Stimulated activated CD4-positive, alpha-beta T cell treated with anti-CD3 and anti-CD28 coated beads, TNF-alpha, amount 100 ng/mL, for 24 hours (primary cell): ENCODE measurements around the gene AHCY.
"Not testable (repeated sequence)": the region's sequence is repeated elsewhere in the genome, so short reads cannot be mapped to it uniquely, and the experiment has no call there.

Experiments
- DNase-seq, 3 experiments: peaks; one replicate each; pipeline ENCODE4 v3.0.0-alpha.2; 2020; ENCODE audit warnings: low read depth in 3 of 3

The AHCY gene

GRCh38 chr20:34302723-34303533 is at the start of gene AHCY:
Gene AHCY, minus strand, starts transcription at chr20:34303355. Its CDS starts 85 bp downstream, at chr20:34303270.
- DNase-seq, result peak; percentile 88 to 98 (median 89)

DNA sequence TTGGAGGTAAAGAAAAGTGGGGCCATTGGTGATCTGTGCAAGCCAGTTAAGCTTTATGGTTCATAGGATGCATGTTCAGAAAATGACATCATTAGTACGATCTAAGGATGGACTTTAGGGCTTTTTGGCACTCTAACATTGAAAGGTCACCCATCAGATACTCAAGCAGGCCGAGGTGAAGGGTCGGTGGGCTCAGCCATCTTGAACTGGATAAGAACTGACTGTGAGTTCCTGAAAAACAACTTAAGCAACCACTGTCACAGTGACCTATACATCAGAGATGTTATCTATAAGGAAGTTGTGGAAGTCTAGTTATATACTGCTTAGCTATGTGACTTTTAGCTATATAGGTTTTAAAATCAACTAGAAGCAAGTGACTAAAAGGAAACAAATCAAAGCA is 46.9 kb upstream of the AHCY start:
- no peak for DNase-seq

DNA sequence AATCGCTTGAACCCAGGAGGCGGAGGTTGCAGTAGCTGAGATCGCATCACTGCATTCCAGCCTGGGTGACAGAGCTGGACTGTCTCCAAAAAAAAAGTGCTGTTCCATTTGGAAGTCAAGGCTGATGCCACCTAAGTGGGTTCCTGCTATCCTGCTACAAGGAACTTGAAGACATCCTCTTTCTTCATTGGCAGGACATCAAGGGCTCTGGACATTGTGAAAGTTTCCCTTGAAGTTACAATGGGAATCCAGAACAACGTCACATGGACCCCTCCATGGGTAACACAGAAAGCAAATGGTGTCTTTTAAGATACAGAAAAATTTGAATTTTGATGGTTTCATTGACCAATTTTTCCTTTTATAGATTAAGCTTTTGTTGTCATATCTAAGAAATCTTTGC is 44.4 kb upstream of the AHCY start:
- no peak for DNase-seq

DNA sequence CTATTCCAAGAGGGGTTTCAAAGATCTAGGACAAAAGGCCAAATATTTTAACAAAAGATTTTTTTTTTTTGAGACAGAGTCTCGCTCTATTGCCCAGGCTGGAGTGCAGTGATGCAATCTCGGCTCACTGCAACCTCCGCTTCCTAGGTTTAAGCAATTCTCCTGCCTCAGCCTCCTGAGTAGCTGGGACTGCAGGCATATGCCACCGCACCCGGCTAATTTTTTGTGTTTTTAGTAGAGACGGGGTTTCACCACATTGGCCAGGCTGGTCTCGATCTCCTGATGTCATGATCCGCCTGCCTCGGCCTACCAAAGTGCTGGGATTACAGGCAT is 43.3 kb upstream of the AHCY start:
- not testable (repeated sequence) for DNase-seq

- not testable (repeated sequence) for DNase-seq
Measured at GRCh38 chr20:34345839-34346532, 42.8 kb upstream of the AHCY start.

GRCh38 chr20:34345402-34345736 is 42.2 kb upstream of the AHCY start:
- DNase-seq, result no peak

DNA sequence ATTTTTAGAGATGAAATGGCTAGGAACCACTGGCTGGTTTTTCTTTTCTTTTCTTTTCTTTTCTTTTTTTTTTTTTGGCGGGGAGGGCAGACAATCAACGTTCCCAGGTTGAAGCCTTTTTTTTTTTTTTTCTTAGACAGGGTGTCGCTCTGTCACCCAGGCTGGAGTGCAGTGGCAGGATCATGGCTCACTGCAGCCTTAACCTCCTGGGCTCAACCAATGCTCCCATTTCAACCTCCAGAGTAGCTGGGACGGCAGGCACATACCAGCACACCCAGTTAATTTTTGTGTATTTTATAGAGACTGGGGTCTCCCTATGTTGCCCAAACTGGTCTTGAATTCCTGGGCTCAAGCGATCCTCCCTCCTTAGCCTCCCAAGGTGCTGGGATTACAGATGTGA is 41.1 kb upstream of the AHCY start:
- DNase-seq, result no peak

DNA sequence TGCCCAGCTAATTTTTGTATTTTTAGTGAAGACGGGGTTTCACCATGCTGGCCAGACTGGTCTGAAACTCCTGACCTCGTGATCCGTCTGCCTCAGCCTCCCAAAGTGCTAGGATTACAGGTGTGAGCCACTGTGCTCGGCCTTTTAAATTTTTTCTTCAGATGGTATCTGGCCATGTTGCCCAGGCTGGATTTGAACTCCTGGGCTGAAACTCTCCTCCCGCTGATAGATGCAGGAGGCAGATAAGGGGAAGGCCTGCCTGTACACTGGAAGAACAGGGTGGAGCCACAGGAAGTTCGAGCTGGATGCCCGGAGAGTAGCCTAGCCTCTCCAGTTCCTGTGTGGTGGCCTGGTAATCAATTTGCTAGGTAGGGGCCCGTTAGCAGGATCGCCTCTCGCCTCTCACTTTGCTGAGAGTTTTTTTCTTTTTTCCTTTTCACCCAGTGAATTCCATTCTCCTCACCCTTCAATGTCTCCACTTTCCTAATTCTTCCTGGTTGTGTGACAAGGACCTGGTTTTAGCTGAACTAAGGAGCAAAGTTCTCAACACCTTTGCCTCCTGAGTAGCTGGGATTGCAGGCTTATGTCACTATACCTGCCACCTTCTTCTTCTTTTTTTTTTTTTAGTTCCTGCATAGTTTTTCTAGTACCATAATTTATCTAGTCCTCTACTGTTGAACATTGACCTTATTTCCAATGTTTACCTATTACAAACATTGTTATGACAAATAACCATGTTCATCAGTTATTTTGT is 40.5 kb upstream of the AHCY start:
- no peak for DNase-seq

DNA sequence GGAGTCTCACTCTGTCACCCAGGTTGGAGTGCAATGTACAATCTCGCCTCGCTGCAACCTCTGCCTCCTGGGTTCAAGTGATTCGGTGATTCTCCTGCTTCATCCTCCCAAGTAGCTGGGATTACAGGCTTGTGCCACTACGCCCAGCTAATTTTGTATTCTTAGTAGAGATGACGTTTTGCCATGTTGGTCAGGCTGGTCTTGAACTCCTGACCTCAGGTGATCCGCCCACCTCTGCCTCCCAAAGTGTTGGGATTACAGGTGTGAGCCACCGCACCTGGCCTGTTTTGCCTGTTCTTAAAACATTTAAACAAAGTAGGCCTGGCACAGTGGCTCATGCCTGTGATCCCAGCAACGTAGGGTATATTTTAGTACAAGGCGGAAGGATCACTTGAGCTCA is 38.0 kb upstream of the AHCY start:
- not testable (repeated sequence) for DNase-seq

GRCh38 chr20:34340726-34341125 is 37.6 kb upstream of the AHCY start:
- not testable (repeated sequence) for DNase-seq

GRCh38 chr20:34337982-34338726 is 35.0 kb upstream of the AHCY start:
- no peak for DNase-seq

DNA sequence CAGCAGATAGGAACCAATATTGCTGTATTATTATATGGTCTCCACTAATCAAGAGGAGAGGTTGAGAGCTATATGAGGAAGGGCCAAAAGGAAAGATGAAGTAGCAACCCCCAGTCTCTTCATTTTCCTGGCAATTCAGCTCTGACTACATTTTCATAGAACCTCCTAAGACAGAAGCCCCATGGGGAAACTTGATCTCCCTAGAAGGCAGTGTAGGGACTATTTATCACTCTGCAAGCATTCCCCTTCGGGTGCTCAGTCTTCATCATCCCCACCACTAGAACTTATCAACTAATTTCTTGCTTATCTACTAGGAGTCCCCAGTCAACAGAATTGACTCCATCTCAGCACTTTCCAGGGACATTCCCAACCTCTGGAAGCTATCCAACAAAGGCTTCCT is 34.4 kb upstream of the AHCY start:
- DNase-seq, result no peak

GRCh38 chr20:34334654-34335407 is 31.7 kb upstream of the AHCY start:
- DNase-seq, result no peak

- no peak for DNase-seq
Measured at GRCh38 chr20:34333786-34334185, 30.6 kb upstream of the AHCY start.

GRCh38 chr20:34332262-34332920 is 29.2 kb upstream of the AHCY start:
- no peak for DNase-seq

- DNase-seq, result no peak
Measured at GRCh38 chr20:34331838-34332237, 28.7 kb upstream of the AHCY start.

DNA sequence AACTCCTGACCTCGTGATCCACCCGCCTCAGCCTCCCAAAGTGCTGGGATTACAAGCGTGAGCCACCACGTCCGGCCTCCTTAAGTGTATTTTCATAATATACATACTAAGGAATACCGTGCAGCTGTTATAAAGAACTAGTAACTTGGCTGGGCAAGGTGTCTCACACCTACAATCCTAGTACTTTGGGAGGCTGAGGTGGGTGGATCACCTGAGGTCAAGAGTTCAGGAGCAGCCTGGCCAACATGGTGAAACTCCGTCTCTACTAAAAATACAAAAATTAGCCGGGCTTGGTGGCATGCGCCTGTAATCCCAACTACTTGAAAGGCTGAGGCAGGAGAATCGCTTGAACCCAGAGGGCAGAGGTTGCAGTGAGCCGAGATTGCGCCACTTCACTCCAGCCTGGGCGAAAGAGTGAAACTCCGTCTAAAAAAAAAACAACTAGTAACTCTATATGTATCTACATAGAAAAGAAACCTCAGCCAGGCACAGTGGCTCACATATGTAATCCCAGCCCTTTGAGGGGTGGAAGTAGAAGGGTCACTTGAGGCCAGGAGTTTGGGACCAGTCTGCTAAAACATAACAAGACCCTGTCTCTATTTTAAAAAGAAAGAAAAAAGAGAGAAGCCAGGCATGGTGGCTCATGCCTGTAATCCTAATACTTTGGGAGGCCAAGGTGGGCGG is 27.8 kb upstream of the AHCY start:
- not testable (repeated sequence) for DNase-seq

DNA sequence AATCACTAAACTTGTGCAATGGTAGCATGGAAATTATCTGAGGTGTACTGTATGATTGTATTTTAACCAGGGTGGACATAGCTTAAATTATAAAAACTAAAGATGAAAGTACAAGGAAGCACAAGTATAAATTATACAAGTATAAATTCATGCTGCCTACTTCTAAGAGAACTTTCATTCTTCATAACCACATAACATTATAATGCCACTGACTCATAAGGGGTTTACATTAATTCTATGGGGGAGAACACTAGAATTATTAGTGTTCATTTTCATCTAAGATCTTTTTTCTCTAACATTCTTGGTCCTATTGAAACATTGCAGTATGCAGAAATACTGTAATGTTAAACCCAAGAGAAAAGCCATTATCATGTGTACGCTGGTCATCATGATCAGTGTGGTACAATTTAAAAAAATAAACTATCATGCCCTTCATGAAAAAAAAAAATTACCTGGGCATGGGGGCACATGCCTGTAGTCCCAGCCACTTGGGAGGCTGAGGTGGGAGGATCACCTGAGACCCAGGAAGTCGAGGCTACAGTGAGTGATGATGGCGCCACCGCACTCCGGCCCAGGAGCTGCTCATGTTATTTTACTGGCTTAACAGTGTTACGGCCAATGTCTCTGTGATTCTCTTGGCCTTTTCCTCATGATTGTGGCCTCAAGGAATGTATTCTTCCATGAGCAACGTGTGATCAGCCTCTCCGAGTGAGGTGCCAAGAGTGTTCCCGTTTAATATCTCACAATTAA is 25.9 kb upstream of the AHCY start:
- DNase-seq, result no peak

DNA sequence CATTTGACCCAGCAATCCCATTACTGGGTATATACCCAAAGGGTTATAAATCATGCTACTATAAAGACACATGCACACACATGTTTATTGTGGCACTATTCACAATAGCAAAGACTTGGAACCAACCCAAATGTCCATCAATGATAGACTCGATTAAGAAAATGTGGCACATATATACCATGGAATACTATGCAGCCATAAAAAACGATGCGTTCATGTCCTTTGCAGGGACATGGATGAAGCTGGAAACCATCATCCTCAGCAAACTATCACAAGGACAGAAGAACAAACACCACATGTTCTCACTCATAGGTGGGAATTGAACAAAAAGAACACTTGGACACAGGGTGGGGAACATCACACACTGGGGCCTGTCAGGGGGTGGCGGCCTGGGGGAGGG is 25.1 kb upstream of the AHCY start:
- DNase-seq, result not testable (repeated sequence)
